H1 (cell line): Measurements from ENCODE around the gene SLC2A1. TPM values are rescaled to one million over a fixed set of nuclear protein-coding genes. Genes with fewer than 3 reads are reported as not detected.

Experiments used
- CTCF ChIA-PET: fragments of 300-600 bp; sonication (Branson Sonifier 250); formaldehyde crosslinking; loops from one replicate; lab custom pipeline; 2021; ENCODE audit not compliant: partially characterized antibody; lab: Charles Lee
- POLR2A ChIA-PET: fragments of 300-600 bp; sonication (Branson Sonifier 250); formaldehyde crosslinking; loops from one replicate; lab custom pipeline; 2021; ENCODE audit warnings: inconsistent platforms; ENCODE audit not compliant: partially characterized antibody; lab: Charles Lee
- DNase-seq, 2 experiments: peaks; one replicate each; pipeline versions ENCODE4 v3.0.0 to v3.0.0-alpha.2; 2010 to 2022; ENCODE audit warnings: low spot score in 2 of 2, low read depth in 1 of 2, mixed read lengths in 1 of 2
- FAIRE-seq: peaks from 2 replicates; lab custom pipeline; 2011; peaks lifted over from hg19 to GRCh38; lab: Jason Lieb, UNC
- H2AFZ ChIP-seq: 2 replicates; pipeline ENCODE4 v1.8.1; 2012; ENCODE audit warnings: low read length, inconsistent platforms
- H2AK5ac ChIP-seq: 2 replicates; pipeline ENCODE4 v1.6.1; 2013; ENCODE audit warnings: low read depth, low read length
- H2BK120ac ChIP-seq: replicated peaks from 2 replicates; pipeline ENCODE3; 2013; ENCODE audit warnings: low read depth, low read length, inconsistent platforms
- H2BK12ac ChIP-seq: 2 replicates; pipeline ENCODE4 v1.6.1; 2013; ENCODE audit warnings: low read depth, low read length
- H2BK15ac ChIP-seq: 2 replicates; pipeline ENCODE4 v1.6.1; 2013; ENCODE audit warnings: low read length
- H2BK20ac ChIP-seq: 2 replicates; pipeline ENCODE4 v1.6.1; 2013; ENCODE audit warnings: low read length
- H2BK5ac ChIP-seq: 2 replicates; pipeline ENCODE4 v1.6.1; 2013; ENCODE audit warnings: low read depth, low read length
- H3K14ac ChIP-seq: 2 replicates; pipeline ENCODE4 v1.6.1; 2013; ENCODE audit warnings: inconsistent platforms; ENCODE audit not compliant: insufficient read length
- H3K18ac ChIP-seq: 2 replicates; pipeline ENCODE4 v1.6.1; 2013; ENCODE audit warnings: low read length; ENCODE audit errors: extremely low read depth
- H3K23ac ChIP-seq: 2 replicates; pipeline ENCODE4 v1.6.1; 2013; ENCODE audit warnings: inconsistent platforms; ENCODE audit not compliant: insufficient read length
- H3K23me2 ChIP-seq: 2 replicates; pipeline ENCODE4 v1.6.1; 2013; ENCODE audit warnings: low read depth, low read length
- H3K27ac ChIP-seq: 2 replicates; pipeline ENCODE4 v1.6.1; 2011; ENCODE audit warnings: low read depth, low read length, inconsistent platforms
- H3K27me3 ChIP-seq, 4 experiments: replicated peaks in 1 of 4; 1 replicate in 1 of 4; 2 replicates in 3 of 4; pipeline versions ENCODE4 v1.6.1 to v1.8.1; 2011 to 2013; ENCODE audit warnings: low read length in 3 of 4, mild to moderate bottlenecking in 3 of 4, inconsistent platforms in 2 of 4, mixed read lengths in 2 of 4, moderate library complexity in 1 of 4; ENCODE audit not compliant: control insufficient read depth in 3 of 4, insufficient read depth in 3 of 4; ENCODE audit errors: extremely low read depth in 1 of 4
- H3K36me3 ChIP-seq, 4 experiments: 2 replicates each; pipeline versions ENCODE4 v1.6.1 to v1.8.1; 2011 to 2013; ENCODE audit warnings: mild to moderate bottlenecking in 4 of 4, low read length in 3 of 4, moderate library complexity in 2 of 4, control low read depth in 1 of 4, inconsistent platforms in 1 of 4; ENCODE audit not compliant: insufficient read depth in 4 of 4, control insufficient read depth in 2 of 4
- H3K4ac ChIP-seq: replicated peaks from 2 replicates; pipeline ENCODE3; 2013; ENCODE audit warnings: low read length, low read depth, mixed read lengths, inconsistent platforms; ENCODE audit not compliant: insufficient read length
- H3K4me1 ChIP-seq, 4 experiments: replicated peaks in 1 of 4; 1 replicate in 1 of 4; 2 replicates in 3 of 4; pipeline versions ENCODE4 v1.6.1 to v1.8.1; 2011 to 2013; ENCODE audit warnings: low read length in 3 of 4, inconsistent platforms in 2 of 4, mixed read lengths in 1 of 4; ENCODE audit not compliant: insufficient read depth in 4 of 4, control insufficient read depth in 3 of 4
- H3K4me2 ChIP-seq, 2 experiments: 2 replicates each; pipeline versions ENCODE4 v1.6.1 to v1.8.1; 2011 to 2013; ENCODE audit warnings: low read depth in 2 of 2, low read length in 2 of 2, control low read depth in 1 of 2, inconsistent platforms in 1 of 2, mild to moderate bottlenecking in 1 of 2; ENCODE audit not compliant: insufficient read depth in 1 of 2
- H3K4me3 ChIP-seq, 4 experiments: fragments of 200-600, 300-600 bp in 1 of 4; sonication (generic), shearing (Covaris generic), sonication (Bioruptor Twin) in 1 of 4; 2 replicates each; pipeline versions ENCODE4 v1.5.1 to v1.8.1; 2011 to 2016; ENCODE audit warnings: low read length in 4 of 4, low read depth in 3 of 4, control low read depth in 2 of 4, inconsistent platforms in 2 of 4, mild to moderate bottlenecking in 2 of 4, mixed read lengths in 1 of 4, moderate library complexity in 1 of 4; ENCODE audit not compliant: insufficient read depth in 2 of 4; ENCODE audit errors: extremely low read depth in 1 of 4
- H3K56ac ChIP-seq: replicated peaks from 2 replicates; pipeline ENCODE3; 2013; ENCODE audit warnings: low read depth, mild to moderate bottlenecking, mixed read lengths, low read length, inconsistent platforms; ENCODE audit not compliant: insufficient read length
- H3K79me1 ChIP-seq: 2 replicates; pipeline ENCODE4 v1.6.1; 2013; ENCODE audit warnings: low read depth, low read length, control low read depth
- H3K79me2 ChIP-seq, 2 experiments: 2 replicates each; pipeline versions ENCODE4 v1.6.1 to v1.8.1; 2012 to 2013; ENCODE audit warnings: low read length in 2 of 2, mild to moderate bottlenecking in 2 of 2, inconsistent platforms in 1 of 2; ENCODE audit not compliant: insufficient read depth in 2 of 2, control insufficient read depth in 1 of 2
- H3K9ac ChIP-seq, 4 experiments: replicated peaks in 1 of 4; 1 replicate in 1 of 4; 2 replicates in 3 of 4; pipeline versions ENCODE4 v1.6.1 to v1.8.1; 2011 to 2013; ENCODE audit warnings: low read depth in 3 of 4, low read length in 3 of 4, control low read depth in 2 of 4, mild to moderate bottlenecking in 2 of 4, moderate library complexity in 2 of 4, inconsistent platforms in 1 of 4; ENCODE audit errors: extremely low read depth in 1 of 4
- H3K9me3 ChIP-seq, 2 experiments: 2 replicates each; pipeline versions ENCODE4 v1.6.1 to v1.8.1; 2012 to 2013; ENCODE audit warnings: mild to moderate bottlenecking in 2 of 2, moderate library complexity in 2 of 2, control low read depth in 1 of 2, inconsistent platforms in 1 of 2, low read depth in 1 of 2, low read length in 1 of 2, mixed read lengths in 1 of 2; ENCODE audit not compliant: insufficient read depth in 2 of 2
- H4K20me1 ChIP-seq, 2 experiments: replicated peaks in 1 of 2; 2 replicates each; pipeline versions ENCODE3 to v1.8.1; 2011 to 2013; ENCODE audit warnings: inconsistent platforms in 2 of 2, low read length in 2 of 2, mild to moderate bottlenecking in 1 of 2; ENCODE audit not compliant: insufficient read depth in 2 of 2, control insufficient read depth in 1 of 2
- H4K5ac ChIP-seq: 2 replicates; pipeline ENCODE4 v1.6.1; 2013; ENCODE audit warnings: low read length, low read depth, mixed read lengths, inconsistent platforms; ENCODE audit not compliant: insufficient read length
- H4K8ac ChIP-seq: 2 replicates; pipeline ENCODE4 v1.8.0; 2013; ENCODE audit warnings: mild to moderate bottlenecking, moderate library complexity, low read length, inconsistent platforms; ENCODE audit not compliant: insufficient read depth; ENCODE audit errors: extremely low read depth
- H4K91ac ChIP-seq: replicated peaks from 2 replicates; pipeline ENCODE3; 2013; ENCODE audit warnings: low read length, mixed read lengths, inconsistent platforms; ENCODE audit not compliant: insufficient read length
- CREB1 ChIP-seq: IDR thresholded peaks from 2 replicates; pipeline ENCODE4 v1.6.1; 2012; ENCODE audit warnings: inconsistent platforms
- E2F6 ChIP-seq: IDR thresholded peaks from 2 replicates; pipeline ENCODE4 v1.6.1; 2012; ENCODE audit warnings: inconsistent platforms
- GABPA ChIP-seq: IDR thresholded peaks from 2 replicates; pipeline ENCODE4 v1.6.1; 2011; ENCODE audit warnings: mild to moderate bottlenecking, low read length, moderate library complexity, borderline replicate concordance; ENCODE audit not compliant: insufficient read depth
- HDAC6 ChIP-seq: IDR thresholded peaks from one replicate; pipeline ENCODE4 v1.7.1; 2012; ENCODE audit warnings: low read depth, mild to moderate bottlenecking, inconsistent platforms, low read length, moderate library complexity
- JUN ChIP-seq: IDR thresholded peaks from 2 replicates; pipeline ENCODE4 v1.6.1; 2011; ENCODE audit warnings: low read depth, mild to moderate bottlenecking, improper control_type of control experiment, low read length
- RFX5 ChIP-seq: IDR thresholded peaks from 2 replicates; pipeline ENCODE4 v1.6.1; 2011; ENCODE audit warnings: low read depth, low read length, improper control_type of control experiment, borderline replicate concordance
- WGBS, 2 experiments: shearing (Covaris generic) in 1 of 2; methylation state at CpG; one replicate each; pipeline versions ENCODE4 v1.1.6 to v1.1.7; 2013 to 2015; ENCODE audit warnings: low lambda C conversion rate in 2 of 2, mixed read lengths in 2 of 2, inconsistent platforms in 1 of 2, low coverage in 1 of 2, missing lambda C conversion rate in 1 of 2; ENCODE audit not compliant: insufficient replicate concordance in 2 of 2, insufficient coverage in 1 of 2, insufficient read length in 1 of 2; ENCODE audit errors: extremely low coverage in 1 of 2, missing lambda C conversion rate in 1 of 2; 5-methylcytosine and 5-hydroxymethylcytosine counted together
- polyA plus RNA-seq, 7 experiments: library from polyadenylated mRNA; depleted of rRNA in 3 of 7; stranded (reverse) in 5 of 7; unstranded in 2 of 7; fragments of >200 nt in 5 of 7; fragments of 200-250 nt in 2 of 7; gene quantifications; 1 replicate in 5 of 7; 2 replicates in 1 of 7; 4 replicates in 1 of 7; pipeline versions ENCODE4 v1.2.1 to v1.2.3, GENCODE V29; 2011 to 2013; ENCODE audit warnings: missing spikeins in 2 of 7, mixed read lengths in 2 of 7
- total RNA-seq: library from RNA; stranded (reverse); fragmentation: NEBNext Ultra II Directional; extraction: Animal tissue kit (Norgen Biotek cat#: 25700); gene quantifications from 2 replicates; pipeline ENCODE4 v1.2.1, GENCODE V29; 2021

SLC2A1 gene
- total and polyA plus RNA-seq, 2 of the 8 experiments (the other 6 are each of a cell fraction or from before 2014, with no cell fraction given), result 230 to 308 TPM

GRCh38 chr1:42950116-42950481 is 8.6 kb downstream of the SLC2A1 start:
- no peak overlapping the region for H2BK12ac ChIP-seq
- no peak overlapping the region for H3K56ac ChIP-seq
- H3K18ac ChIP-seq, result no peak overlapping the region
- FAIRE-seq (no peak), DNase-seq (no peak)
- H2BK120ac ChIP-seq, result no peak overlapping the region
- CTCF ChIA-PET, result interaction anchor here (1.0 to 2.9 kb wide), 9 partner anchors 8 to 123 kb away, joined by 3 to 15 read pairs (median 3); no protein-coding TSS in a partner anchor
- H3K23me2 ChIP-seq, result no peaks in the 10 kb centered on the region
- WGBS, 2 experiments, result 84% methylated on average over 5 of the region's 5 CpGs; no CpG with 5 or more reads in 1 of the 2 experiments
- H4K8ac ChIP-seq, result no peak overlapping the region
- H4K20me1 ChIP-seq, result peaks cover 69 to 72% of the 10 kb centered on the region in 2 experiments
- H3K27me3 ChIP-seq, result no peaks in the 10 kb centered on the region
- H3K79me1 ChIP-seq, result peaks cover 28% of the 10 kb centered on the region
- no peak overlapping the region for H2AK5ac ChIP-seq
- peak overlapping the region in 1 of 2 experiments; percentile 46; a peak in 1 of 4 replicates for H3K4me2 ChIP-seq
- H3K27ac ChIP-seq, result no peak overlapping the region
- peaks cover 80 to 99% of the 10 kb centered on the region in 2 experiments for H3K79me2 ChIP-seq
- H3K9me3 ChIP-seq, result no peaks in the 10 kb centered on the region
- no peak overlapping the region for H4K91ac ChIP-seq
- no peak overlapping the region for H3K4ac ChIP-seq
- H3K4me3 ChIP-seq, result peak overlapping the region in 1 of 4 experiments; percentile 2; a peak in 1 of 8 replicates
- no peak overlapping the region for H2AFZ ChIP-seq
- H4K5ac ChIP-seq, result no peak overlapping the region
- H3K36me3 ChIP-seq, result peaks cover 11 to 67% (median 16%) of the 10 kb centered on the region in 4 experiments; a peak in 7 of 8 replicates
- H2BK15ac ChIP-seq, result no peak overlapping the region
- POLR2A ChIA-PET, result interaction anchor here (0.7 to 5.5 kb wide), 11 partner anchors 8 to 106 kb away, joined by 3 to 27 read pairs (median 5); partner anchors contain the start of gene SLC2A1
- H3K14ac ChIP-seq, result no peak overlapping the region
- H3K9ac ChIP-seq, result no peak overlapping the region; a peak in 1 of 7 replicates
- TF ChIP-seq HDAC6, result no peak
- TF ChIP-seq E2F6, result no peak
- TF ChIP-seq CREB1, result no peak
- TF ChIP-seq JUN, result no peak
- TF ChIP-seq RFX5, result no peak
- TF ChIP-seq GABPA, result no peak
- H2BK5ac ChIP-seq, result no peak overlapping the region
- no peak overlapping the region for H3K23ac ChIP-seq
- no peak overlapping the region for H2BK20ac ChIP-seq
- peaks cover 24 to 61% (median 42%) of the 10 kb centered on the region in 4 experiments for H3K4me1 ChIP-seq
